GM19240 (cell line): ENCODE measurements around the gene CANT1.

Experiments used
- DNase-seq: peaks from one replicate; pipeline ENCODE4 v3.0.0; 2011; ENCODE audit warnings: low spot score; ENCODE audit not compliant: insufficient read length

CANT1 gene

GRCh38 chr17:79008666-79009387, 737 bp downstream of the CANT1 start:
- DNase-seq: no peak

DNA sequence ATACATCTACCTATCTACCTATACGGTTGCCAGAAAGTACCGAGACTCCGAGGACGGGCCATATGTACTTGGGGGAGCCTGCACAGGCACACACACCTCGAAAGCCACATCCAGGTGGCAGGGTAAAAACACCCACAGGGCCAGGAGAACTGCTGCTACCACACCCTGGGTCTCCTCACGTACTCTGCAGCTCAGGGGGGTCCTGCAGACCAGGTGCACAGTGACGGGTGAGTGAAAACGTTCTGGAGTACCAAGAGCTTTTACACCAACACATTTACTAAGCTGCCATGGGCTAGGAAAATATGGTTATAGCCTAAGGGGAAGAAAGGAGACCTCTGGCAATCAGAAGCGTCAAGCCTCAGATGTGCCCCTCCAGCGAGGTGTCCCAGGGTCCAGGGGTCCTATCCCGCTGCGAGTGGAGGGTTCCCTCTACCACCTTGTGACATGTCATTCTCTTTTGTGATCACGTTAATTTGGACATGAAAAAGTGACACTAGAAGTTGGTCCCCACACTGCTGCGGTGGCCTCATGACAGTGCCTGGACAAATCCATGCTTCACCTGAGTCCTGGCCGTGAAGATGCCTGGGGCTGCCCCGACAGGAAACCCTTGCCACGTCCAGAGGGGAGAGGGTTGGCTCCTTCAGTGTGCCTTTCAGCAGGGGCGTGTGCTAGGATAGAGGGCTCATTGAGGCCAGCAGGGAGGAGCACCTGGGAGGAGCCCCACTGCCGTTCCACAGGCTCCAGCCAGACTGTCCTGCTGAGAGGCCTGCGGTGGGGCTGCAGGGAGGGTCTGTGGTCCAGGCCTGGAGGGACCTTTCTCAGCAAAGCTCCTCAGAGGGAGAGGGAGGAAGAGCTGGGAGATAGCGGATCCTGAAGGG, 1.8 kb downstream of the CANT1 start:
- DNase-seq: no peak

DNA sequence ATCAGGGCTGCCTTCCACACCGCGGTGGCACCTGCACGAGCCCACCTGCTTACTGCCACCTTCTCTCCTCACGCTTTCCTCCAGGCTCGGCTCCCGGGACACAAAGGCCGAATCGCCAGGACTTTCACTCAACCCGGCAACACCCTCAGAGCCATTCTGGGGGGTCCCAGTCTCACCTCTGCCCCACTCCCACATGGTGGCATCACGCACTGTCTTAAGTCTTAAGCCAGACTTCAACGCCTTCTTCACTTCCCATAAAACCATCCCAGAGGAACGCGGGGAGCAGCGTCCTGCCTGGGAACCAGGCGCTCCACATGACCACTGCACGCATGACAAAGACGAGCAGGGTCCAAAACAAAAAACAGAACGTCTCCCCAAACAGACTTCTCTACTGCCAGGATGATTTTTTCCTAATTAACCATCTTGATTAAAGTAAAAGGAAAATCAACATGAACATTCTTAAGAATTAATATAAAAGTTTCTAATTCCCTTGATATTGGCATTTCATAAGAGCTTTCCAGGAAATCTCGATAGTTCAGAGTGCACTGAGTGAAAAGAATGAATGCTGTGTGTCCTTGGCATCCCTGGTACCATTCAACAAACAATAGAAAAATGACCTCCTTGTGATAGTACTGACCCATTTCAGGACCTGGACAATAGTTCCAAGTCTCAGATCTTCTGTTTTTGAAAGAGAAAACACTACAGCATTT, 2.6 kb downstream of the CANT1 start:
- no peak for DNase-seq

DNA sequence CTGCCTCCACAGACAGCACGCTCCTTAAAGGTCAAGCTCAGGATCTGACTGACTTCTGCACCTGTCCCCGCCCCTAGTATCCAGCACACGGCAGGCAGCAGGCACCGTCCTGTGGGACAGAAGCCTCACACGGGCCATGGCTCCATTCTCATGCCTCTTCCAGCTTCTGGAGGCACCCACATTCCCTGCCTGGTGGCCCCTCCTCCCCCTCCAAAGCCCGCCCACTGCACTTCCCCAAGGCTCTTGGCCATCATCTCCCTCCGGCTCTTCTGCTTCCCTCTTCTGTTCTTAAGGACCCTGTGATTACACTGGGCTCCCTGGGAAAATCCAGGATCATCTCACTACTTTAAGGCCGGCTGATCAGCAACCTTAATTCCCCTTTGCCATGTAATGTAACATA, 3.5 kb downstream of the CANT1 start:
- DNase-seq: no peak

DNA sequence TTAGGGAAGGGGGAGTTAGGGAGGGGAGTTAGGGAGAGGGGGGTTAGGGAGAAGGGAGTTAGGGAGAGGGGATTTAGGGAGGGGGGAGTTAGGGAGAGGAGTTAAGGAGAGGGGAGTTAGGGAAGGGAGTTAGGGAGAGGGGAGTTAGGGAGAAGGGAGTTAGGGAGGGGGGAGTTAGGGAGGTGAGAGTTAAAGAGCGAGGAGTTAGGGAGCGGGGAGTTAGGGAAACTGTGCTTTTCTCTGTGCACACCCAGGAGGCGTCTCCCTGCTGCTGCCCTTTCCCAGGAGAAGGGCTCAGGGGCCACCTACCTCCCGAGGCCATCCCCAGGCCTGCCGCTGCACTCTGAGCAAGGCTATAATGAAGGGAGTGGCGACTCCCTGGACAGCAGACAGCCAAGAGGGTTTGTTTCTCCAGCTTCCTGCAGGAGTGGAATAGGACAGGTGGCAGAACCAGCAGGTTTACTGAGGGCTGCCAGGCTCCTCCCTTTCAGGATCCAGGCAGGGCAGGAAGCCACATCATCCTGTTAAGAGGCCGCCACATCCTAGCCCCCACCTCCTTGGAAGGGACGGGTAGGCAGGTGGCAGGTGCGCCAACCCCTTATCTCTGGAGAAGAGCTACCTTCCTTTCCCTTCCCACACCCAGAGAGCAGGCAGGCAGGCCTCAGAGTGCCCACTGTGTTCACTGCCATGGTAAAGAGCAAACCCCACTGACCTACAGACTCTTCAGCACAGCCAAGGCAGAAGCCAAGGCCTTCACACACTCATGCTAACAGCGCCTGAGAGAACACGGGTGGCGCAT, 4.3 kb downstream of the CANT1 start:
- DNase-seq: no peak

DNA sequence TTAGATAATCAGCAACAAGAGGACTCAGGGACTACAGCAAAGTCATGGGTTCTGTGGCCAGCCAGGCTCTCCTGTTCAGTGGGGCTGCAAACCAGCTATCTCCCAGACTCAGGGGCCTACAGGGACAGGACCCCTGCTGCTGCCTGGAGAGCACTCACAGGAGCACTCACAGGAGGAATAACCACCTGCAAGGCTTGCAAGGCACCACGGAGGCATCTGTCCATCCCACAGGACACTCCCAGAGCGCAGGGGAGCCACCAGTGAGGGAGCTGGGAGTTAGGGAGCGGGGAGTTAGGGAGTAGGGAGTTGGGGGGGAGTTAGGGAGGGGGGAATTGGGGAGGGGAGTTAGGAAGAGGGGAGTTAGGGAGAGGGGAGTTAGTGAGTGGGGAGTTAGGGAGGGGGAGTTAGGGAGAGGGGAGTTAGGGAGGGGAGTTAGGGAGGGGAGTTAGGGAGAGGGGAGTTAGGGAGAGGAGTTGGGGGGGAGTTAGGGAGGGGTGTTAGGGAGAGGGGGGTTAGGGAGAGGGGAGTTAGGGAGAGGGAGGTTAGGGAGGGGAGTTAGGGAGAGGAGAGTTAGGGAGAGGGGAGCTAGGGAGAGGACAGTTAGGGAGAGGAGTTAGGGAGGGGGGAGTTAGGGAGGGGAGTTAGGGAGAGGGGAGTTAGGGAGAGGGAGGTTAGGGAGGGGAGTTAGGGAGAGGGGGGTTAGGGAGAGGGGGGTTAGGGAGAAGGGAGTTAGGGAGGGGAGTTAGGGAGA, 5.7 kb downstream of the CANT1 start:
- DNase-seq: no peak

DNA sequence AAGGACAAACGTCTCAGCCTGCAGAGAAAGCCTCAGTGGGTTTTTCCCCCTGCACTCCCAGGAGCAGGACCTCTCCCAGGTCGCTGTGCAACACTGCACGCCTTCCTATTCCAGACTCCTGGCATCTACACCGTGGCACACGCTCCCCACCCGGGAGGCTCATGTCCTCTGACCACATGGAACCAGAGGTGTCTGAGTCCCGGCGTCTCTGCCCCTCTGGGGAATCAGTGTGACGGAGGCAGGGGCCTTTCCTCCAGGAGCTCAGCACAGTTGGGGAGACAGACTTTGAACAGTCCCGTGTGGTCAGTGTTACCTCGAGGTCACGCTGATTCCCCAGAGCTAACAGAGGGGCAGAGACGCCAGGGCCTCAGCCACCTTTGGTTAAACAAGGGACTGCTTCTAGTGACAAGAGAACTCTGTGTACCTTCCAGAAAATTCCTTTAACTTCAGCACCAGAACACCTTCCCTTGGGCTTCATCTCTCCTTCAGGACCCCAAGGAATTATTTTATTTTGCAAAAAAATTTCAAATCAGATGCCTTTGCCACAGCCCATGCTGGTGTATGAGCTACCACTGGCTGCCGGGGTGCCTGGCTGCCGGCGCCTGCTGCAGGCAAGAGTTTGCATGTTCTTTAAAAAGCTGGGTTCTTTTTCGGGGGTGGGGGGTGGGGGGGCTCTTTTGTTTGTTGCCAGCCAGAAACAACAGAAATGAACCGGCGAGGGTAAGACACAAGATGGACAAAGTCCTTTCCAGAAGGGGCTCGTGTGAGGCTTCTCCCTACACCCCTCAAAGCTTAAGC, 6.6 kb downstream of the CANT1 start:
- no peak for DNase-seq

- no peak for DNase-seq
Measured at GRCh38 chr17:79002291-79002690, 7.3 kb downstream of the CANT1 start.

- DNase-seq: no peak
Measured at GRCh38 chr17:79001190-79002020, 8.2 kb downstream of the CANT1 start.

GRCh38 chr17:79000396-79001189, 9.0 kb downstream of the CANT1 start:
- DNase-seq: no peak

DNA sequence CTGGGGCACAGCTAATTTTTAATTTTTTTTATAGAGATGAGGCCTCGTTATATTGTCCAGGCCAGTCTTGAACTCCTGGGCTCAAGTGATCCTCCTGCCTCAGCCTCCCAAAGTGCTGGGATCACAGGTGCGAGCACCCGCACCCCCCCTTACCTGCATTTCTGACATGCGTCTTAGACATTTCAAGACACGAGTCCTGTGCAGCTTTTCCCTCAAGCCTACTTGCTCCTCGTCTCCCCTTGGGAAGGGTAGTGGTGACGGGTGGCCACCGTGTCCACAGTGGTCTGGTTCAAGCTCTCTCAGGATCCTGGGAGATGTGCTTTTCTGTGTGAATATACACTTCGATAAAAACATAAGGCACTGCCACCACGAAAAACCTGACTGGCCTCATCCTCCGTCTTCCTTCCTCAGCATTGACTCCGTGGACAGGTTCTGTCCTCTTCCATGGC, 9.6 kb downstream of the CANT1 start:
- no peak for DNase-seq

DNA sequence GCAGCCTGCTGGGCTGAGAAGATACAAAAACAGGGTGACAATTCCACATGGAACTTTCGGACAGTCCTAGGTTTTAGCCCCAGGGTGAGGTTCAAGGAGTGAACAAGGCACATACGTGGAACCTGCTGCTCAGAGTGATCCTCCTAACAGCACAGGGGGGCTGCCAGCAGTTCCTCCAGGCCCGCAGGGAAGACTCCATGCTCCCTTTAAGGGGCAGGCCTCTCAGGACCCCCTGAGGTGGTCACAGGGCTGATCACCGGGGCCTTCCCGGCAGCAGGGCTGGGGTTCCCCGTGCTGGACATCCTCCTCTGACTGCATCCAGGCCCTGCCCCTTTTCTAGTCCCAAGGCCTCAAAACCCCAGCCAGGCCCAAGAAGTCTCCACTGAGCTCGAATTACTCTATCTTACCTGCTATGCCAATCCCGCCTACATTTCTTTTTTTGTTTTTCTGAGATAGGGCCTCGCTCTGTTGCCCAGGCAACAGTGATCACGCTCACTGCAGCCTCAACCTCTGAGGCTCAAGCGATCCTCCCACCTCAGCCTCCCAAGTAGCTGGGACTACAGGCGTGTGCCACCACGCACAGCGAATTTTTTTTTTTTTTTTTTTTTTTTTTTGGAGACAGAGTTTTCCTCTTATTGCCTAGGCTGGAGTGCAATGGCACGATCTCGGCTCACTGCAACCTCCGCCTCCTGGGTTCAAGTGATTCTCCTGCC, 10.4 kb downstream of the CANT1 start:
- DNase-seq: no peak

DNA sequence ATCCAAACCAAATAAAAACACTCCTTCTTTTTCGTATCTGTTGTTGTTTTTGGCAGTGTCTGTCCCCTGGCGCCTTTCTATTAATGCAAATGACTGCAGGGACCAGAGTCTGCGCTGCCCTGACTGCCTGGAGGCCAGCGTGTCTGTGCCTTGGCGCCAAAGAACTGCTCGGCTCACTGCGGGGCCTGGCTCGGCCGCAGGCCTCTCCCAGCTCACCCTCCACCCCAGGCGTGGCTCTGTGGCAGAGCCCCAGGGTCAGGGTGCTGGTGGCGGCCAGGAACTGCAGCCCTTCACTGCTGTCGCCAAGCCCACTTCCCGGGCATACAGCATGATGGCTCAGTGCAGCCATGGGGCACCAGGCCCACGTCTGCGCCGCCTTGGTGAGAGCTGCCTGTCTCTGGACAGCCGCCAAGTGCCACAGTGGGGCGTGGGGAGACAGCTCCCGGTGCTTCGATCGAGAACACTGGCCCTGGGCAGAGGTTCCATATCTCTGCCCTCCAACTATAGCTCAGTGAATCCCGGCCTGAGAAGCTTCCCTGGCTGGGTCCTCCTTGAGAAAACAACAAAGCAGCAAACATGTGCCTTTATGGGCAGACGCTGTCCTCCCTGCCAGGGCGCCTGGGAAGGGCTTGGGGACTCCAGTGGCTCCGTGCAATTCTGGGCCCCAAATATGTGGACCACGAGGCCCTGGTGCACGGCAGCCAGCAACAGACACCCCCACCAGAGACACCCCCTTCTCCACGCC, 11.1 kb downstream of the CANT1 start:
- DNase-seq: no peak

GRCh38 chr17:78997881-78998280, 11.7 kb downstream of the CANT1 start:
- DNase-seq: no peak

DNA sequence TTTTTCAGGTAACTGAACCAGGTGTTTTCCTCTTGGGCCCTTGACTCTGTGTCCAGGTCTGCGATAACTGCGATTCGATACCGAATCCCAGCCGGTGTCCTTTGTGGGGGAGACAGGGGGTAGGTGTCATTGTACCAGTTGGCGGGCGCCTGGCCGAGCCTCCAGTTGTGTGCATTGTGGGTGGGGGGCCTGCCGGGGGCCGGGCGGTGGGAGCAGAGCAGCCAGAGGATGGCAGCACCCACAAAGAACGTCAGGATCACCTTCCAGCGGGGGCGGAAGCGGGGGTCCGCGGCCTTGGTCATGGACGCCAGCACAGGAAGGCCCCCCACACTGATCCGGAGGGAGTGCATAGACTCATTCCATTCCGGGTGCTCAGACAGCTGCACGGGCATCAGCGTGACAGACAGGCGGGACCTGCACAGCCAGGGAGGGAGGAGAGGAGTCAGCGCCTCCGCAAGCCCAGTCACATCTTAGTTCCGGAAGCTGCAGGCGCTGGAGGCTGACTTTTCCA, 12.3 kb downstream of the CANT1 start:
- no peak for DNase-seq

DNA sequence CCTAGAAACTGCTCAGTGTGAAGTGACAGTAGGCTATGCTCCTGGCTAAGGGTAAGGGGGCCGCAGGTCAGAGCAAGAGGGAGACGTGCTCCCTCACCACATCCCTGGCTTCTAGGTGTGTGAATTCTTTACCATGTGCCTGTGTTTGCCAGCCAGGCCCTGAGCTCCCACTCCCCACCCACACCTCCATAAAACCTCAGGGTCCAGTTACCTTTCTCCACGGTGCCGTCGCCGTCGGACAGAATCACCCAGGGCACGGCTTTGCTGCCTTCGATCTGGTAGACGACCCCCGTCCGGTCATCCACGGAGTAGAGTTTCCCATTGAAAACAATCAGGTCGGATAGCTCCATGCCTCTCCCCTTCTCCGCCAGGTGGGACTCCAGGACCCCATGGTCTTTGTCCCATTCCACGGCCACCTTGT, 12.8 kb downstream of the CANT1 start:
- no peak for DNase-seq
